Natural killer cell (primary cell): ENCODE measurements around the gene SH3BGR. TPM values are rescaled to one million over a fixed set of nuclear protein-coding genes. Genes with fewer than 3 reads are reported as not detected.

Experiments
- ATAC-seq, 3 donors: fragments of 150-1000 bp in 2 of 3; fragments of 200-7000 bp in 1 of 3; cut with Tn5 transposase; 1 replicate in 1 of 3; 2 replicates in 2 of 3; pipeline ENCODE4 v1.10.0; 2021; ENCODE audit warnings: mild to moderate bottlenecking in 2 of 3, moderate library complexity in 2 of 3
- DNase-seq, 2 donors: peaks; one replicate each; pipeline versions ENCODE4 v3.0.0 to v3.0.0-alpha.2; 2013 to 2021; ENCODE audit warnings: mixed read lengths in 1 of 2
- H3K27ac ChIP-seq: one replicate; pipeline ENCODE4 v1.5.1; 2013; ENCODE audit warnings: mild to moderate bottlenecking, low read length
- H3K27me3 ChIP-seq: one replicate; pipeline ENCODE4 v1.6.1; 2013; ENCODE audit warnings: low read length; ENCODE audit not compliant: control insufficient read depth, insufficient read depth
- H3K36me3 ChIP-seq: one replicate; pipeline ENCODE4 v1.6.1; 2013; ENCODE audit warnings: low read length; ENCODE audit not compliant: control insufficient read depth, insufficient read depth
- H3K4me1 ChIP-seq: one replicate; pipeline ENCODE4 v1.6.1; 2013; ENCODE audit warnings: low read length; ENCODE audit not compliant: control insufficient read depth, insufficient read depth
- H3K4me3 ChIP-seq: one replicate; pipeline ENCODE4 v1.5.1; 2013; ENCODE audit warnings: low read length
- H3K9me3 ChIP-seq: one replicate; pipeline ENCODE4 v1.6.1; 2013; ENCODE audit warnings: low read length; ENCODE audit not compliant: control insufficient read depth, insufficient read depth
- H3K27ac Mint-ChIP-seq, 2 donors: one replicate each; pipeline ENCODE4 v1.8.0; 2022; ENCODE audit warnings: mild to moderate bottlenecking in 2 of 2, mixed read lengths in 2 of 2, moderate library complexity in 1 of 2
- H3K27me3 Mint-ChIP-seq, 2 donors: one replicate each; pipeline ENCODE4 v1.8.0; 2022; ENCODE audit warnings: low read depth in 2 of 2, mixed read lengths in 2 of 2
- H3K36me3 Mint-ChIP-seq: one replicate; pipeline ENCODE4 v1.8.0; 2022; ENCODE audit warnings: mixed read lengths
- H3K4me1 Mint-ChIP-seq, 2 donors: one replicate each; pipeline ENCODE4 v1.8.0; 2022; ENCODE audit warnings: mixed read lengths in 2 of 2
- H3K4me3 Mint-ChIP-seq: one replicate; pipeline ENCODE4 v1.8.0; 2022; ENCODE audit warnings: mild to moderate bottlenecking, moderate library complexity, mixed read lengths
- H3K9me3 Mint-ChIP-seq, 2 donors: one replicate each; pipeline ENCODE4 v1.8.0; 2022; ENCODE audit warnings: mixed read lengths in 2 of 2
- CTCF ChIP-seq: fragments of 200-600 bp; IDR thresholded peaks from one replicate; pipeline ENCODE4 v1.8.0; 2022; ENCODE audit warnings: antibody characterized with exemption
- WGBS: methylation state at CpG from one replicate; pipeline ENCODE4 v1.1.7; 2013; ENCODE audit warnings: missing lambda C conversion rate; ENCODE audit not compliant: insufficient coverage; 5-methylcytosine and 5-hydroxymethylcytosine counted together
- intact Hi-C: fragments of 100-400 bp; cut with micrococcal nuclease; formaldehyde crosslinking; loops from one replicate; pipeline ENCODE4 v1.14.2; 2022
- total RNA-seq, 4 donors: library from RNA; stranded (reverse); fragments of 120-200 nt in 1 of 4; gene quantifications; one replicate each; pipeline versions ENCODE4 v1.2.3 to v1.2.4, GENCODE V29; 2013 to 2022

The SH3BGR gene
- total RNA-seq, 3 donors from 2014 or later (not counting 1 experiment from before 2014, with no cell fraction given): 0.75 to 1.3 TPM; not detected in 1

GRCh38 chr21:39468559-39468958 lies 16.8 kb downstream of the SH3BGR start:
- no peaks in the 10 kb centered on the region for H3K9me3 ChIP-seq
- DNase-seq (no peak), ATAC-seq (no peak)
- H3K27ac ChIP-seq: no peak overlapping the region
- H3K27me3 ChIP-seq: no peaks in the 10 kb centered on the region
- Mint-ChIP-seq H3K36me3 (no peaks in the 10 kb centered on the region), H3K4me1 (no peaks in the 10 kb centered on the region), H3K4me3 (no peak overlapping the region), H3K27ac (no peak overlapping the region), H3K27me3 (peaks cover 0 to 10% of the 10 kb centered on the region in 2 donors), H3K9me3 (no peaks in the 10 kb centered on the region)
- intact Hi-C loops: no loop called here
- WGBS: 88% methylated on average over 1 of the region's 1 CpG
- no peaks in the 10 kb centered on the region for H3K36me3 ChIP-seq
- no peak for TF ChIP-seq CTCF
- no peaks in the 10 kb centered on the region for H3K4me1 ChIP-seq
- H3K4me3 ChIP-seq: no peak overlapping the region

- intact Hi-C loops: no loop called here
- WGBS: no CpG with 5 or more reads among the region's 3 CpGs
These were observed 19.8 kb downstream of the SH3BGR start for GRCh38 chr21:39471598-39471997.

GRCh38 chr21:39472786-39473185 lies 21.0 kb downstream of the SH3BGR start:
- Histone ChIP-seq H3K27me3 (no peaks in the 10 kb centered on the region), H3K27ac (no peak overlapping the region), H3K9me3 (no peaks in the 10 kb centered on the region), H3K36me3 (no peaks in the 10 kb centered on the region), H3K4me3 (no peak overlapping the region), H3K4me1 (no peaks in the 10 kb centered on the region)
- TF ChIP-seq CTCF: no peak
- Mint-ChIP-seq H3K9me3 (no peaks in the 10 kb centered on the region), H3K27me3 (peaks cover 0 to 16% of the 10 kb centered on the region in 2 donors), H3K27ac (no peak overlapping the region), H3K36me3 (no peaks in the 10 kb centered on the region), H3K4me3 (no peak overlapping the region), H3K4me1 (no peaks in the 10 kb centered on the region)
- no peak for ATAC-seq
- DNase-seq: no peak
- intact Hi-C loops: no loop called here
- 79% methylated on average over 4 of the region's 4 CpGs for whole genome bisulfite sequencing

More at GRCh38 chr21:39471598-39471997, 19.8 kb downstream of the SH3BGR start:
- Mint-ChIP-seq H3K27ac (no peak overlapping the region), H3K4me1 (no peaks in the 10 kb centered on the region), H3K36me3 (no peaks in the 10 kb centered on the region), H3K27me3 (peaks cover 0 to 16% of the 10 kb centered on the region in 2 donors), H3K4me3 (no peak overlapping the region), H3K9me3 (no peaks in the 10 kb centered on the region)
- ATAC-seq (no peak), DNase-seq (no peak)
- H3K4me3 ChIP-seq: no peak overlapping the region
- H3K27ac ChIP-seq: no peak overlapping the region
- no peaks in the 10 kb centered on the region for H3K4me1 ChIP-seq
- H3K9me3 ChIP-seq: no peaks in the 10 kb centered on the region
- TF ChIP-seq CTCF: no peak
- no peaks in the 10 kb centered on the region for H3K36me3 ChIP-seq
- no peaks in the 10 kb centered on the region for H3K27me3 ChIP-seq

DNA sequence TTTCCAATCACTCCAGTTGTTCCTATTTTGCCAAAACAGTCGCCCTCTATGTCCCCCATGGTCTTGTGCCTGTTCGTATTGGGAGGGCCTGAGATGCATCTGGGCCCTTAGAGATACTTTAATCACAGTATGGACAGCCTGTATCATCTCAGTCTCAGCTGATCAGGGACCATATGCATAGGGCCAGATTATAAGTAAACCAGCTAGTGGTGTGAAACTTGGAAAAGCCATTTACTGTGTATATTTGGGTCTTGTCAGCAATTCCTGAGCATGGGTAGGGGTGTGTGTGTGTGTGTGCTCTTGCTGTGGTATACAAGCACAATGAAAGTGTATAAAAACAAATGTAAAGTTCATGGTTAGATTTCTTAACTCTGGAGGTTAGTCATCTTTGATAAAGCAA lies 22.8 kb downstream of the SH3BGR start:
- intact Hi-C loops: no loop called here
- no peak overlapping the region for H3K4me3 Mint-ChIP-seq
- Histone ChIP-seq H3K4me1 (no peaks in the 10 kb centered on the region), H3K27me3 (no peaks in the 10 kb centered on the region), H3K9me3 (no peaks in the 10 kb centered on the region), H3K27ac (no peak overlapping the region), H3K4me3 (no peak overlapping the region), H3K36me3 (no peaks in the 10 kb centered on the region)
- TF ChIP-seq CTCF: no peak
- no peaks in the 10 kb centered on the region for H3K36me3 Mint-ChIP-seq
- H3K27me3 Mint-ChIP-seq: peaks cover 5 to 21% of the 10 kb centered on the region in 2 donors
- 96% methylated on average over 2 of the region's 2 CpGs for WGBS
- ATAC-seq: no peak
- DNase-seq: no peak
- no peaks in the 10 kb centered on the region for H3K4me1 Mint-ChIP-seq
- H3K27ac Mint-ChIP-seq: no peak overlapping the region
- no peaks in the 10 kb centered on the region for H3K9me3 Mint-ChIP-seq
